ENCODE data around the gene ACAT2.
"Not testable (repeated sequence)": the region's sequence is repeated elsewhere in the genome, so short reads cannot be mapped to it uniquely, and the experiment has no call there.

ACAT2 gene

GRCh38 chr6:159813781-159814180, 51.9 kb downstream of the ACAT2 start:
- no peak for DNase-seq (ENCODE audit: low spot score)

GRCh38 chr6:159815410-159815809, 53.6 kb downstream of the ACAT2 start:
- DNase-seq (ENCODE audit: low spot score): no peak

- not testable (repeated sequence) for DNase-seq (ENCODE audit: low spot score)
These were observed 54.9 kb downstream of the ACAT2 start for GRCh38 chr6:159816775-159817174.

- DNase-seq (ENCODE audit: low spot score): no peak
These were observed 56.3 kb downstream of the ACAT2 start for GRCh38 chr6:159817951-159818739.

GRCh38 chr6:159819098-159819497, 57.3 kb downstream of the ACAT2 start:
- DNase-seq (ENCODE audit: low spot score): no peak

GRCh38 chr6:159819932-159820640, 58.2 kb downstream of the ACAT2 start:
- no peak for DNase-seq (ENCODE audit: low spot score)

GRCh38 chr6:159821122-159821521, 59.3 kb downstream of the ACAT2 start:
- no peak for DNase-seq (ENCODE audit: low spot score)

GRCh38 chr6:159821726-159822125, 59.9 kb downstream of the ACAT2 start:
- DNase-seq (ENCODE audit: low spot score): no peak

- DNase-seq (ENCODE audit: low spot score): no peak
These were observed 62.1 kb downstream of the ACAT2 start for GRCh38 chr6:159823953-159824352.

- DNase-seq (ENCODE audit: low spot score): not testable (repeated sequence)
These were observed 62.8 kb downstream of the ACAT2 start for GRCh38 chr6:159824690-159825089.

- no peak for DNase-seq (ENCODE audit: low spot score)
These were observed 64.2 kb downstream of the ACAT2 start for GRCh38 chr6:159826004-159826403.

- no peak for DNase-seq (ENCODE audit: low spot score)
These were observed 65.3 kb downstream of the ACAT2 start for GRCh38 chr6:159826968-159827647.

- DNase-seq (ENCODE audit: low spot score): no peak
These were observed 66.2 kb downstream of the ACAT2 start for GRCh38 chr6:159828074-159828473.
